Activated T-cell treated with anti-CD3 and anti-CD28 coated beads for 1 hour (primary cell): ENCODE measurements around the gene MAPK9.
A peak's percentile ranks its signal among the peaks of the same experiment; 100 is the strongest.

Experiments used
- DNase-seq: peaks from one replicate; pipeline ENCODE4 v3.0.0-alpha.2; 2020; ENCODE audit warnings: low read depth

Gene MAPK9

GRCh38 chr5:180294913-180295555 is 3.2 kb upstream of the MAPK9 start:
- DNase-seq, result no peak

- DNase-seq, result no peak
These were observed 2.5 kb upstream of the MAPK9 start for GRCh38 chr5:180294411-180294810.

GRCh38 chr5:180291234-180291940 is 496 bp downstream of the MAPK9 start:
- peak; percentile 9 for DNase-seq

GRCh38 chr5:180290568-180291233 is 1.2 kb downstream of the MAPK9 start:
- no peak for DNase-seq

- no peak for DNase-seq
These were observed 1.9 kb downstream of the MAPK9 start for GRCh38 chr5:180289966-180290365.

- DNase-seq, result no peak
These were observed 2.5 kb downstream of the MAPK9 start for GRCh38 chr5:180289433-180289832.

- DNase-seq, result no peak
These were observed 4.0 kb downstream of the MAPK9 start for GRCh38 chr5:180287868-180288267.

GRCh38 chr5:180287404-180287803 is 4.5 kb downstream of the MAPK9 start:
- no peak for DNase-seq

GRCh38 chr5:180284149-180284548 is 7.7 kb downstream of the MAPK9 start:
- DNase-seq, result no peak

GRCh38 chr5:180283026-180283615 is 8.8 kb downstream of the MAPK9 start:
- no peak for DNase-seq

GRCh38 chr5:180282281-180282680 is 9.6 kb downstream of the MAPK9 start:
- DNase-seq, result no peak

- no peak for DNase-seq
These were observed 10.2 kb downstream of the MAPK9 start for GRCh38 chr5:180281706-180282105.

- no peak for DNase-seq
These were observed 17.2 kb downstream of the MAPK9 start for GRCh38 chr5:180274695-180275094.

GRCh38 chr5:180271221-180271620 is 20.7 kb downstream of the MAPK9 start:
- DNase-seq, result no peak

- DNase-seq, result no peak
These were observed 32.6 kb downstream of the MAPK9 start for GRCh38 chr5:180259260-180259611.

- no peak for DNase-seq
These were observed 38.7 kb downstream of the MAPK9 start for GRCh38 chr5:180253036-180253824.

- DNase-seq, result no peak
These were observed 40.0 kb downstream of the MAPK9 start for GRCh38 chr5:180251887-180252286.

- no peak for DNase-seq
These were observed 40.7 kb downstream of the MAPK9 start for GRCh38 chr5:180251141-180251540.

- no peak for DNase-seq
These were observed 41.6 kb downstream of the MAPK9 start for GRCh38 chr5:180250329-180250728.

GRCh38 chr5:180241600-180241999 is 50.3 kb downstream of the MAPK9 start:
- DNase-seq, result no peak

GRCh38 chr5:180238631-180239030 is 53.3 kb downstream of the MAPK9 start:
- no peak for DNase-seq

GRCh38 chr5:180235846-180236245 is 56.0 kb downstream of the MAPK9 start:
- DNase-seq, result no peak
